ENCODE data around the gene MYO3B.

DNA sequence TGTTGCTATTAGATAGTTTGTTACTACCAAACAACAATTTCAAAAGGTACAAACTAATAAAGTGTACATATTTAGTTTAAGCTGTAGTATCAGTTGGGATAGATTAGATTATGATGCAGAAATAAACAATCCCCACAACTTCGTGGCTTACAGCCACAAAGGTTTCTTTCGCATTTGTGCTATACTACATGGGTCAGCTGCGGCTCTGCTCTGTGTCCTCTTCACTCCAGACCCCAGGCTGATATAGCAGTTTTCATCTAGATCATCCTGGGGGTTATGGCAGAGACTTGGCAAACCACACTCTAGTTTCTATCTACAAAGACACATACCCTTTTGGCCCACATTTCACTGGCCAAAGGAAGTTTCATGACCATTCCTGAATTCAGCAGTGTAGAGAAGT is 429.2 kb downstream of the MYO3B start:
- TF ChIP-seq, protein P1, sequence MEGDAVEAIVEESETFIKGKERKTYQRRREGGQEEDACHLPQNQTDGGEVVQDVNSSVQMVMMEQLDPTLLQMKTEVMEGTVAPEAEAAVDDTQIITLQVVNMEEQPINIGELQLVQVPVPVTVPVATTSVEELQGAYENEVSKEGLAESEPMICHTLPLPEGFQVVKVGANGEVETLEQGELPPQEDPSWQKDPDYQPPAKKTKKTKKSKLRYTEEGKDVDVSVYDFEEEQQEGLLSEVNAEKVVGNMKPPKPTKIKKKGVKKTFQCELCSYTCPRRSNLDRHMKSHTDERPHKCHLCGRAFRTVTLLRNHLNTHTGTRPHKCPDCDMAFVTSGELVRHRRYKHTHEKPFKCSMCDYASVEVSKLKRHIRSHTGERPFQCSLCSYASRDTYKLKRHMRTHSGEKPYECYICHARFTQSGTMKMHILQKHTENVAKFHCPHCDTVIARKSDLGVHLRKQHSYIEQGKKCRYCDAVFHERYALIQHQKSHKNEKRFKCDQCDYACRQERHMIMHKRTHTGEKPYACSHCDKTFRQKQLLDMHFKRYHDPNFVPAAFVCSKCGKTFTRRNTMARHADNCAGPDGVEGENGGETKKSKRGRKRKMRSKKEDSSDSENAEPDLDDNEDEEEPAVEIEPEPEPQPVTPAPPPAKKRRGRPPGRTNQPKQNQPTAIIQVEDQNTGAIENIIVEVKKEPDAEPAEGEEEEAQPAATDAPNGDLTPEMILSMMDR (IDR thresholded peaks at IDR 0.05), result no peak
- TF ChIP-seq, protein P2, sequence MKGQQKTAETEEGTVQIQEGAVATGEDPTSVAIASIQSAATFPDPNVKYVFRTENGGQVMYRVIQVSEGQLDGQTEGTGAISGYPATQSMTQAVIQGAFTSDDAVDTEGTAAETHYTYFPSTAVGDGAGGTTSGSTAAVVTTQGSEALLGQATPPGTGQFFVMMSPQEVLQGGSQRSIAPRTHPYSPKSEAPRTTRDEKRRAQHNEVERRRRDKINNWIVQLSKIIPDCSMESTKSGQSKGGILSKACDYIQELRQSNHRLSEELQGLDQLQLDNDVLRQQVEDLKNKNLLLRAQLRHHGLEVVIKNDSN (CRISPR knock-in tag; IDR thresholded peaks at IDR 0.05), result no peak
- TF ChIP-seq ZBTB21 (CRISPR knock-in tag; IDR thresholded peaks at IDR 0.05; ENCODE audit: borderline replicate concordance) (no peak), TCF7 (CRISPR knock-in tag; IDR thresholded peaks at IDR 0.05; ENCODE audit: low read depth) (no peak), ZNF138 (CRISPR knock-in tag; conservative IDR thresholded peaks at IDR 0.05) (no peak), CREM (CRISPR knock-in tag; IDR thresholded peaks at IDR 0.05) (no peak)
- TF ChIP-seq, protein P3, sequence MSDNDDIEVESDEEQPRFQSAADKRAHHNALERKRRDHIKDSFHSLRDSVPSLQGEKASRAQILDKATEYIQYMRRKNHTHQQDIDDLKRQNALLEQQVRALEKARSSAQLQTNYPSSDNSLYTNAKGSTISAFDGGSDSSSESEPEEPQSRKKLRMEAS (CRISPR knock-in tag; IDR thresholded peaks at IDR 0.05), result no peak
- TF ChIP-seq, protein P4, sequence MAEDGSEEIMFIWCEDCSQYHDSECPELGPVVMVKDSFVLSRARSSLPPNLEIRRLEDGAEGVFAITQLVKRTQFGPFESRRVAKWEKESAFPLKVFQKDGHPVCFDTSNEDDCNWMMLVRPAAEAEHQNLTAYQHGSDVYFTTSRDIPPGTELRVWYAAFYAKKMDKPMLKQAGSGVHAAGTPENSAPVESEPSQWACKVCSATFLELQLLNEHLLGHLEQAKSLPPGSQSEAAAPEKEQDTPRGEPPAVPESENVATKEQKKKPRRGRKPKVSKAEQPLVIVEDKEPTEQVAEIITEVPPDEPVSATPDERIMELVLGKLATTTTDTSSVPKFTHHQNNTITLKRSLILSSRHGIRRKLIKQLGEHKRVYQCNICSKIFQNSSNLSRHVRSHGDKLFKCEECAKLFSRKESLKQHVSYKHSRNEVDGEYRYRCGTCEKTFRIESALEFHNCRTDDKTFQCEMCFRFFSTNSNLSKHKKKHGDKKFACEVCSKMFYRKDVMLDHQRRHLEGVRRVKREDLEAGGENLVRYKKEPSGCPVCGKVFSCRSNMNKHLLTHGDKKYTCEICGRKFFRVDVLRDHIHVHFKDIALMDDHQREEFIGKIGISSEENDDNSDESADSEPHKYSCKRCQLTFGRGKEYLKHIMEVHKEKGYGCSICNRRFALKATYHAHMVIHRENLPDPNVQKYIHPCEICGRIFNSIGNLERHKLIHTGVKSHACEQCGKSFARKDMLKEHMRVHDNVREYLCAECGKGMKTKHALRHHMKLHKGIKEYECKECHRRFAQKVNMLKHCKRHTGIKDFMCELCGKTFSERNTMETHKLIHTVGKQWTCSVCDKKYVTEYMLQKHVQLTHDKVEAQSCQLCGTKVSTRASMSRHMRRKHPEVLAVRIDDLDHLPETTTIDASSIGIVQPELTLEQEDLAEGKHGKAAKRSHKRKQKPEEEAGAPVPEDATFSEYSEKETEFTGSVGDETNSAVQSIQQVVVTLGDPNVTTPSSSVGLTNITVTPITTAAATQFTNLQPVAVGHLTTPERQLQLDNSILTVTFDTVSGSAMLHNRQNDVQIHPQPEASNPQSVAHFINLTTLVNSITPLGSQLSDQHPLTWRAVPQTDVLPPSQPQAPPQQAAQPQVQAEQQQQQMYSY (CRISPR knock-in tag; IDR thresholded peaks at IDR 0.05), result no peak
- TF ChIP-seq, protein P5, sequence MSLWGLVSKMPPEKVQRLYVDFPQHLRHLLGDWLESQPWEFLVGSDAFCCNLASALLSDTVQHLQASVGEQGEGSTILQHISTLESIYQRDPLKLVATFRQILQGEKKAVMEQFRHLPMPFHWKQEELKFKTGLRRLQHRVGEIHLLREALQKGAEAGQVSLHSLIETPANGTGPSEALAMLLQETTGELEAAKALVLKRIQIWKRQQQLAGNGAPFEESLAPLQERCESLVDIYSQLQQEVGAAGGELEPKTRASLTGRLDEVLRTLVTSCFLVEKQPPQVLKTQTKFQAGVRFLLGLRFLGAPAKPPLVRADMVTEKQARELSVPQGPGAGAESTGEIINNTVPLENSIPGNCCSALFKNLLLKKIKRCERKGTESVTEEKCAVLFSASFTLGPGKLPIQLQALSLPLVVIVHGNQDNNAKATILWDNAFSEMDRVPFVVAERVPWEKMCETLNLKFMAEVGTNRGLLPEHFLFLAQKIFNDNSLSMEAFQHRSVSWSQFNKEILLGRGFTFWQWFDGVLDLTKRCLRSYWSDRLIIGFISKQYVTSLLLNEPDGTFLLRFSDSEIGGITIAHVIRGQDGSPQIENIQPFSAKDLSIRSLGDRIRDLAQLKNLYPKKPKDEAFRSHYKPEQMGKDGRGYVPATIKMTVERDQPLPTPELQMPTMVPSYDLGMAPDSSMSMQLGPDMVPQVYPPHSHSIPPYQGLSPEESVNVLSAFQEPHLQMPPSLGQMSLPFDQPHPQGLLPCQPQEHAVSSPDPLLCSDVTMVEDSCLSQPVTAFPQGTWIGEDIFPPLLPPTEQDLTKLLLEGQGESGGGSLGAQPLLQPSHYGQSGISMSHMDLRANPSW (CRISPR knock-in tag; conservative IDR thresholded peaks at IDR 0.05; ENCODE audit: low read depth), result no peak
- TF ChIP-seq, protein P6, sequence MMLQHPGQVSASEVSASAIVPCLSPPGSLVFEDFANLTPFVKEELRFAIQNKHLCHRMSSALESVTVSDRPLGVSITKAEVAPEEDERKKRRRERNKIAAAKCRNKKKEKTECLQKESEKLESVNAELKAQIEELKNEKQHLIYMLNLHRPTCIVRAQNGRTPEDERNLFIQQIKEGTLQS (CRISPR knock-in tag; conservative IDR thresholded peaks at IDR 0.05), result no peak

All from WTC11 (cell line).